ENCODE measurements around the gene ANKS3.

ANKS3 gene

GRCh38 chr16:4673387-4674046 is 60.6 kb downstream of the ANKS3 start:
- Histone ChIP-seq H2AFZ (ENCODE audit: low read depth, low read length) (no peak overlapping the region), H3K36me3 (replicated peaks; ENCODE audit: low read depth, low read length) (peaks cover 11% of the 10 kb centered on the region), H3K4me1 (ENCODE audit: low read length) (no peaks in the 10 kb centered on the region), H3K4me3 (ENCODE audit: low read length) (no peak overlapping the region), H3K9me3 (ENCODE audit: insufficient read depth, low read length) (no peaks in the 10 kb centered on the region), H3K27me3 (ENCODE audit: low read depth, low read length) (no peaks in the 10 kb centered on the region), H3K27ac (ENCODE audit: low read length) (no peak overlapping the region), H3K9ac (ENCODE audit: low read length) (no peak overlapping the region), H3K4me2 (ENCODE audit: low read length) (no peak overlapping the region), H3K79me2 (ENCODE audit: low read length) (no peaks in the 10 kb centered on the region), H4K20me1 (ENCODE audit: insufficient read depth, low read length) (no peaks in the 10 kb centered on the region)
- TF ChIP-seq CTCF (IDR thresholded peaks at IDR 0.05; ENCODE audit: low read depth, low read length) = no peak
- TF ChIP-seq EZH2phosphoT487 (IDR thresholded peaks at IDR 0.05; ENCODE audit: low read depth) = no peak

GRCh38 chr16:4668313-4668960 is 65.6 kb downstream of the ANKS3 start:
- no peak overlapping the region for H3K4me3 ChIP-seq (ENCODE audit: low read length)
- no peak overlapping the region for H3K27ac ChIP-seq (ENCODE audit: low read length)
- no peaks in the 10 kb centered on the region for H3K79me2 ChIP-seq (ENCODE audit: low read length)
- no peak for TF ChIP-seq EZH2phosphoT487 (IDR thresholded peaks at IDR 0.05; ENCODE audit: low read depth)
- TF ChIP-seq CTCF (IDR thresholded peaks at IDR 0.05; ENCODE audit: low read depth, low read length) = no peak
- H3K27me3 ChIP-seq (ENCODE audit: low read depth, low read length) = no peaks in the 10 kb centered on the region
- H4K20me1 ChIP-seq (ENCODE audit: insufficient read depth, low read length) = no peaks in the 10 kb centered on the region
- H3K9ac ChIP-seq (ENCODE audit: low read length) = no peak overlapping the region
- no peaks in the 10 kb centered on the region for H3K4me1 ChIP-seq (ENCODE audit: low read length)
- H3K9me3 ChIP-seq (ENCODE audit: insufficient read depth, low read length) = no peaks in the 10 kb centered on the region
- no peak overlapping the region for H2AFZ ChIP-seq (ENCODE audit: low read depth, low read length)
- peaks cover 25% of the 10 kb centered on the region for H3K36me3 ChIP-seq (replicated peaks; ENCODE audit: low read depth, low read length)
- H3K4me2 ChIP-seq (ENCODE audit: low read length) = no peak overlapping the region

- TF ChIP-seq EZH2phosphoT487 (IDR thresholded peaks at IDR 0.05; ENCODE audit: low read depth) (no peak), CTCF (IDR thresholded peaks at IDR 0.05; ENCODE audit: low read depth, low read length) (no peak)
- Histone ChIP-seq H4K20me1 (ENCODE audit: insufficient read depth, low read length) (no peaks in the 10 kb centered on the region), H2AFZ (ENCODE audit: low read depth, low read length) (no peak overlapping the region), H3K9me3 (ENCODE audit: insufficient read depth, low read length) (no peaks in the 10 kb centered on the region), H3K27ac (ENCODE audit: low read length) (no peak overlapping the region), H3K27me3 (ENCODE audit: low read depth, low read length) (no peaks in the 10 kb centered on the region), H3K4me2 (ENCODE audit: low read length) (no peak overlapping the region), H3K4me1 (ENCODE audit: low read length) (no peaks in the 10 kb centered on the region), H3K4me3 (ENCODE audit: low read length) (no peak overlapping the region), H3K79me2 (ENCODE audit: low read length) (no peaks in the 10 kb centered on the region), H3K36me3 (replicated peaks; ENCODE audit: low read depth, low read length) (peaks cover 25% of the 10 kb centered on the region), H3K9ac (ENCODE audit: low read length) (no peak overlapping the region)
Observed at GRCh38 chr16:4667203-4667963, 66.7 kb downstream of the ANKS3 start.

- Histone ChIP-seq H3K4me3 (ENCODE audit: low read length) (no peak overlapping the region), H3K79me2 (ENCODE audit: low read length) (no peaks in the 10 kb centered on the region), H3K27ac (ENCODE audit: low read length) (no peak overlapping the region), H3K9me3 (ENCODE audit: insufficient read depth, low read length) (no peaks in the 10 kb centered on the region), H4K20me1 (ENCODE audit: insufficient read depth, low read length) (no peaks in the 10 kb centered on the region), H3K4me1 (ENCODE audit: low read length) (no peaks in the 10 kb centered on the region), H3K9ac (ENCODE audit: low read length) (no peak overlapping the region), H3K36me3 (replicated peaks; ENCODE audit: low read depth, low read length) (peaks cover 25% of the 10 kb centered on the region), H2AFZ (ENCODE audit: low read depth, low read length) (no peak overlapping the region), H3K27me3 (ENCODE audit: low read depth, low read length) (no peaks in the 10 kb centered on the region), H3K4me2 (ENCODE audit: low read length) (no peak overlapping the region)
- TF ChIP-seq EZH2phosphoT487 (IDR thresholded peaks at IDR 0.05; ENCODE audit: low read depth) (no peak), CTCF (IDR thresholded peaks at IDR 0.05; ENCODE audit: low read depth, low read length) (no peak)
Observed at GRCh38 chr16:4666537-4667202, 67.4 kb downstream of the ANKS3 start.

Measured in OCI-LY3 (cell line).